Muscle of arm (tissue), 12 donors: ENCODE results near the gene RANBP10. TPM values are rescaled to one million over a fixed set of nuclear protein-coding genes. Genes with fewer than 3 reads are reported as not detected.
A peak's percentile ranks its signal among the peaks of the same experiment; 100 is the strongest.

Source experiments
- DNase-seq: peaks from one replicate; pipeline ENCODE4 v3.0.0-alpha.2; 2013
- polyA plus RNA-seq, 12 donors: library from polyadenylated mRNA; unstranded; fragments of 120-200 nt; gene quantifications; one replicate each; pipeline ENCODE4 v1.2.1, GENCODE V29; 2013; ENCODE audit not compliant: insufficient read length in 12 of 12

Gene RANBP10
- polyA plus RNA-seq, 12 donors: 15.0 to 31.8 (median 21.2) TPM; not detected in 1

GRCh38 chr16:67828651-67829050 lies 22.3 kb upstream of the RANBP10 start:
- no peak for DNase-seq

GRCh38 chr16:67825906-67826305 lies 19.5 kb upstream of the RANBP10 start:
- no peak for DNase-seq

- no peak for DNase-seq
Measured at GRCh38 chr16:67825119-67825518, 18.8 kb upstream of the RANBP10 start.

GRCh38 chr16:67822511-67822910 lies 16.2 kb upstream of the RANBP10 start:
- no peak for DNase-seq

- DNase-seq: no peak
Measured at GRCh38 chr16:67820608-67821259, 14.4 kb upstream of the RANBP10 start.

GRCh38 chr16:67814567-67814966 lies 8.2 kb upstream of the RANBP10 start:
- no peak for DNase-seq

GRCh38 chr16:67811899-67812298 lies 5.5 kb upstream of the RANBP10 start:
- DNase-seq: no peak

- no peak for DNase-seq
Measured at GRCh38 chr16:67807148-67807682, 855 bp upstream of the RANBP10 start.

- no peak for DNase-seq
Measured at GRCh38 chr16:67805718-67806427, 487 bp downstream of the RANBP10 start.

- no peak for DNase-seq
Measured at GRCh38 chr16:67804853-67805542, 1.4 kb downstream of the RANBP10 start.

- DNase-seq: no peak
Measured at GRCh38 chr16:67803894-67804293, 2.5 kb downstream of the RANBP10 start.

- no peak for DNase-seq
Measured at GRCh38 chr16:67801883-67802282, 4.5 kb downstream of the RANBP10 start.

- DNase-seq: no peak
Measured at GRCh38 chr16:67801241-67801640, 5.1 kb downstream of the RANBP10 start.

GRCh38 chr16:67800338-67800926 lies 5.9 kb downstream of the RANBP10 start:
- DNase-seq: peak; percentile 15

- no peak for DNase-seq
Measured at GRCh38 chr16:67796099-67796718, 10.2 kb downstream of the RANBP10 start.

- DNase-seq: no peak
Measured at GRCh38 chr16:67790071-67790470, 16.3 kb downstream of the RANBP10 start.

GRCh38 chr16:67786491-67786890 lies 19.9 kb downstream of the RANBP10 start:
- no peak for DNase-seq

GRCh38 chr16:67783353-67783725 lies 23.0 kb downstream of the RANBP10 start:
- no peak for DNase-seq

GRCh38 chr16:67782567-67783352 lies 23.6 kb downstream of the RANBP10 start:
- DNase-seq: no peak

GRCh38 chr16:67781565-67781921 lies 24.8 kb downstream of the RANBP10 start:
- DNase-seq: no peak
